ENCODE results near the gene NAA15.

DNA sequence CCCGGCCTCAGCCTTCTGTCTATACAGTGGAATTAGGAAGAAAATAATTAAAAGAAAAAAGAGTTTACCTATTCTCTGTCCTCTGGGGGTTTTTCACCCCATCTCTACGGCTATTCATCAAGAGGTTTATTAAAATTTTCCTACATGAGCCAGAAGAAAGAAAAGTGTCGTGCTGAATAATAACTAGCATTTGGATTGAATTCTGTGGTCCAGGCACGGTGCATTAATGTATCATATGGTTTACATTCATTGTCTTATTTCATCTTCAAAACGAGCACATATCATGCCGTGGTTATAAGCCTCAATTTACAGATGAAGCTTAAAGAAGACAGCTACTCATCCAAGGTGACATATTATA is 5.4 kb upstream of the NAA15 start:
- TF ChIP-seq, protein P1, sequence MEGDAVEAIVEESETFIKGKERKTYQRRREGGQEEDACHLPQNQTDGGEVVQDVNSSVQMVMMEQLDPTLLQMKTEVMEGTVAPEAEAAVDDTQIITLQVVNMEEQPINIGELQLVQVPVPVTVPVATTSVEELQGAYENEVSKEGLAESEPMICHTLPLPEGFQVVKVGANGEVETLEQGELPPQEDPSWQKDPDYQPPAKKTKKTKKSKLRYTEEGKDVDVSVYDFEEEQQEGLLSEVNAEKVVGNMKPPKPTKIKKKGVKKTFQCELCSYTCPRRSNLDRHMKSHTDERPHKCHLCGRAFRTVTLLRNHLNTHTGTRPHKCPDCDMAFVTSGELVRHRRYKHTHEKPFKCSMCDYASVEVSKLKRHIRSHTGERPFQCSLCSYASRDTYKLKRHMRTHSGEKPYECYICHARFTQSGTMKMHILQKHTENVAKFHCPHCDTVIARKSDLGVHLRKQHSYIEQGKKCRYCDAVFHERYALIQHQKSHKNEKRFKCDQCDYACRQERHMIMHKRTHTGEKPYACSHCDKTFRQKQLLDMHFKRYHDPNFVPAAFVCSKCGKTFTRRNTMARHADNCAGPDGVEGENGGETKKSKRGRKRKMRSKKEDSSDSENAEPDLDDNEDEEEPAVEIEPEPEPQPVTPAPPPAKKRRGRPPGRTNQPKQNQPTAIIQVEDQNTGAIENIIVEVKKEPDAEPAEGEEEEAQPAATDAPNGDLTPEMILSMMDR (IDR thresholded peaks at IDR 0.05): no peak
- TF ChIP-seq POLR2A (IDR thresholded peaks at IDR 0.05): no peak
